Stimulated activated CD8-positive, alpha-beta memory T cell treated with anti-CD3 and anti-CD28 coated beads, Interleukin-4, amount 100 ng/mL, for 24 hours (primary cell): ENCODE data around the gene AHCYL2.
A peak's percentile ranks its signal among the peaks of the same experiment; 100 is the strongest.
"Not testable (repeated sequence)": the region's sequence is repeated elsewhere in the genome, so short reads cannot be mapped to it uniquely, and the experiment has no call there.

Experiments
- DNase-seq: peaks from one replicate; pipeline ENCODE4 v3.0.0-alpha.2; 2020; ENCODE audit warnings: low read depth

The AHCYL2 gene

GRCh38 chr7:129244220-129244619 lies 19.4 kb downstream of the AHCYL2 start:
- no peak for DNase-seq

GRCh38 chr7:129245533-129245932 lies 20.7 kb downstream of the AHCYL2 start:
- DNase-seq = no peak

GRCh38 chr7:129247087-129247486 lies 22.3 kb downstream of the AHCYL2 start:
- no peak for DNase-seq

GRCh38 chr7:129252128-129252527 lies 27.3 kb downstream of the AHCYL2 start:
- no peak for DNase-seq

- DNase-seq = not testable (repeated sequence)
These were observed 27.8 kb downstream of the AHCYL2 start for GRCh38 chr7:129252603-129253002.

- no peak for DNase-seq
These were observed 31.0 kb downstream of the AHCYL2 start for GRCh38 chr7:129255800-129256199.

GRCh38 chr7:129256221-129256620 lies 31.4 kb downstream of the AHCYL2 start:
- no peak for DNase-seq

- DNase-seq = no peak
These were observed 32.3 kb downstream of the AHCYL2 start for GRCh38 chr7:129257168-129257567.

- DNase-seq = no peak
These were observed 34.0 kb downstream of the AHCYL2 start for GRCh38 chr7:129258649-129259389.

- DNase-seq = no peak
These were observed 37.5 kb downstream of the AHCYL2 start for GRCh38 chr7:129262324-129262723.

- DNase-seq = no peak
These were observed 38.3 kb downstream of the AHCYL2 start for GRCh38 chr7:129263168-129263567.

- DNase-seq = no peak
These were observed 39.7 kb downstream of the AHCYL2 start for GRCh38 chr7:129264534-129264933.

- DNase-seq = no peak
These were observed 40.5 kb downstream of the AHCYL2 start for GRCh38 chr7:129265328-129265727.

GRCh38 chr7:129266181-129266580 lies 41.4 kb downstream of the AHCYL2 start:
- DNase-seq = no peak

- no peak for DNase-seq
These were observed 45.2 kb downstream of the AHCYL2 start for GRCh38 chr7:129270077-129270476.

GRCh38 chr7:129271500-129272355 lies 46.9 kb downstream of the AHCYL2 start:
- DNase-seq = peak; percentile 14

- no peak for DNase-seq
These were observed 49.1 kb downstream of the AHCYL2 start for GRCh38 chr7:129273936-129274335.

GRCh38 chr7:129277629-129278028 lies 52.8 kb downstream of the AHCYL2 start:
- DNase-seq = no peak

- DNase-seq = no peak
These were observed 53.9 kb downstream of the AHCYL2 start for GRCh38 chr7:129278688-129279087.

- DNase-seq = no peak
These were observed 54.9 kb downstream of the AHCYL2 start for GRCh38 chr7:129279757-129280156.

- DNase-seq = no peak
These were observed 56.3 kb downstream of the AHCYL2 start for GRCh38 chr7:129281163-129281562.

GRCh38 chr7:129282865-129283264 lies 58.0 kb downstream of the AHCYL2 start:
- DNase-seq = no peak

- no peak for DNase-seq
These were observed 59.1 kb downstream of the AHCYL2 start for GRCh38 chr7:129283936-129284335.
